HepG2 (cell line): ENCODE measurements around the gene BAHCC1. TPM values are rescaled to one million over a fixed set of nuclear protein-coding genes. Genes with fewer than 3 reads are reported as not detected.

Experiments used
- ARNTL ChIP-seq: sonication (generic); formaldehyde crosslinking; IDR thresholded peaks from 2 replicates; pipeline ENCODE4 v1.4.0; 2020; ENCODE audit warnings: mild to moderate bottlenecking, missing genetic modification reagents
- DNMT3B ChIP-seq: conservative IDR thresholded peaks from 2 replicates; pipeline ENCODE4 v1.6.1; 2016; ENCODE audit warnings: missing biosample characterization, control low read depth
- ERF ChIP-seq: IDR thresholded peaks from 2 replicates; pipeline ENCODE4 v1.6.1; 2018; ENCODE audit warnings: missing biosample characterization, missing genetic modification reagents
- EZH2 ChIP-seq: conservative IDR thresholded peaks from 2 replicates; pipeline ENCODE4 v1.6.1; 2012; ENCODE audit warnings: mild to moderate bottlenecking, low read depth, low read length, moderate library complexity
- FOXC1 ChIP-seq: sonication (generic); formaldehyde crosslinking; IDR thresholded peaks from 2 replicates; pipeline ENCODE4 v1.8.0; 2022; ENCODE audit warnings: mild to moderate bottlenecking, missing genetic modification reagents, borderline replicate concordance
- GABPB1 ChIP-seq: IDR thresholded peaks from 2 replicates; pipeline ENCODE4 v1.6.1; 2016; ENCODE audit warnings: mild to moderate bottlenecking, missing genetic modification reagents, moderate library complexity, missing compliant biosample characterization
- JDP2 ChIP-seq: sonication (generic); formaldehyde crosslinking; IDR thresholded peaks from 2 replicates; pipeline ENCODE4 v1.8.1; 2022; ENCODE audit warnings: missing genetic modification reagents, borderline replicate concordance
- MEIS1 ChIP-seq: sonication (generic); formaldehyde crosslinking; IDR thresholded peaks from 2 replicates; pipeline ENCODE4 v1.9.0; 2021; ENCODE audit warnings: mild to moderate bottlenecking, missing genetic modification reagents, moderate library complexity, borderline replicate concordance
- POLR2AphosphoS2 ChIP-seq: IDR thresholded peaks from 2 replicates; pipeline ENCODE4 v1.6.1; 2011; ENCODE audit warnings: low read depth, low read length, improper control_type of control experiment
- PPARG ChIP-seq: conservative IDR thresholded peaks from 2 replicates; pipeline ENCODE4 v1.6.1; 2016; ENCODE audit warnings: missing biosample characterization, missing genetic modification reagents
- PRDM10 ChIP-seq: sonication (generic); formaldehyde crosslinking; IDR thresholded peaks from 2 replicates; pipeline ENCODE4 v1.4.0; 2020; ENCODE audit warnings: low read depth, missing genetic modification reagents
- PRPF4 ChIP-seq: fragments of 200-400 bp; formaldehyde crosslinking; IDR thresholded peaks from 2 replicates; pipeline ENCODE4 v1.6.1; 2016; ENCODE audit warnings: low read length, low read depth; ENCODE audit not compliant: poor library complexity, severe bottlenecking
- SNAPC5 ChIP-seq: sonication (generic); formaldehyde crosslinking; IDR thresholded peaks from 2 replicates; pipeline ENCODE4 v1.8.1; 2023; ENCODE audit warnings: mild to moderate bottlenecking, missing genetic modification reagents, borderline replicate concordance
- TEAD2 ChIP-seq: sonication (generic); formaldehyde crosslinking; IDR thresholded peaks from 2 replicates; pipeline ENCODE4 v1.9.0; 2021; ENCODE audit warnings: missing genetic modification reagents
- ZBTB1 ChIP-seq: sonication (generic); formaldehyde crosslinking; IDR thresholded peaks from 2 replicates; pipeline ENCODE4 v1.4.0; 2020; ENCODE audit warnings: missing genetic modification reagents, borderline replicate concordance
- ZFP36 ChIP-seq: fragments of 150-350 bp; IDR thresholded peaks from 2 replicates; pipeline ENCODE4 v1.6.1; 2018; ENCODE audit warnings: borderline replicate concordance, low read length, low read depth; ENCODE audit not compliant: partially characterized antibody
- ZFP82 ChIP-seq: sonication (generic); formaldehyde crosslinking; IDR thresholded peaks from 2 replicates; pipeline ENCODE4 v1.5.1; 2020; ENCODE audit warnings: mild to moderate bottlenecking, missing genetic modification reagents, borderline replicate concordance
- ZFY ChIP-seq: sonication (generic); formaldehyde crosslinking; IDR thresholded peaks from 2 replicates; pipeline ENCODE4 v1.4.0; 2020; ENCODE audit warnings: missing genetic modification reagents
- ZNF234 ChIP-seq: sonication (generic); formaldehyde crosslinking; conservative IDR thresholded peaks from 2 replicates; pipeline ENCODE4 v1.5.1; 2020; ENCODE audit warnings: mild to moderate bottlenecking, missing genetic modification reagents
- ZNF33A ChIP-seq: sonication (generic); formaldehyde crosslinking; IDR thresholded peaks from 2 replicates; pipeline ENCODE4 v1.5.1; 2020; ENCODE audit warnings: missing genetic modification reagents, mild to moderate bottlenecking, moderate library complexity, borderline replicate concordance
- ZNF33B ChIP-seq: sonication (generic); formaldehyde crosslinking; IDR thresholded peaks from 2 replicates; pipeline ENCODE4 v1.5.1; 2020; ENCODE audit warnings: mild to moderate bottlenecking, missing genetic modification reagents
- ZNF501 ChIP-seq: sonication (generic); formaldehyde crosslinking; IDR thresholded peaks from 2 replicates; pipeline ENCODE4 v1.5.1; 2020; ENCODE audit warnings: mild to moderate bottlenecking, moderate library complexity, missing genetic modification reagents
- ZNF598 ChIP-seq: sonication (generic); formaldehyde crosslinking; IDR thresholded peaks from 2 replicates; pipeline ENCODE4 v1.5.1; 2020; ENCODE audit warnings: mild to moderate bottlenecking, missing genetic modification reagents, borderline replicate concordance
- ZNF781 ChIP-seq: sonication (generic); formaldehyde crosslinking; IDR thresholded peaks from 2 replicates; pipeline ENCODE4 v1.5.1; 2020; ENCODE audit warnings: borderline replicate concordance, mild to moderate bottlenecking, missing genetic modification reagents; ENCODE audit errors: not compliant biosample characterization
- ZNF850 ChIP-seq: sonication (generic); formaldehyde crosslinking; conservative IDR thresholded peaks from 2 replicates; pipeline ENCODE4 v1.9.0; 2021; ENCODE audit warnings: mild to moderate bottlenecking, missing genetic modification reagents
- ZSCAN9 ChIP-seq: IDR thresholded peaks from 2 replicates; pipeline ENCODE4 v1.6.1; 2016; ENCODE audit warnings: borderline replicate concordance
- polyA plus RNA-seq, 8 experiments: library from polyadenylated mRNA; depleted of rRNA in 3 of 8; stranded (reverse) in 7 of 8; unstranded in 1 of 8; fragments of >200 nt; fragmentation: Illumina TruSeq in 4 of 8; extraction: Trizol in 4 of 8; gene quantifications; 2 replicates each; pipeline versions ENCODE4 v1.2.1 to v1.2.3, GENCODE V29; 2011 to 2016; ENCODE audit warnings: low read depth in 4 of 8, missing spikeins in 1 of 8, mixed read lengths in 1 of 8; ENCODE audit not compliant: insufficient read depth in 1 of 8
- total RNA-seq, 5 experiments: library from RNA; depleted of rRNA; stranded (reverse); fragments of >200 nt; fragmentation: Illumina TruSeq; extraction: Trizol; gene quantifications; 2 replicates each; pipeline ENCODE4 v1.2.3, GENCODE V29; 2016; ENCODE audit warnings: low read depth in 1 of 5

The BAHCC1 gene
- total and polyA plus RNA-seq, 2 of the 13 experiments (the other 11 are each of a cell fraction or from before 2014, with no cell fraction given): 1.4 to 1.7 TPM

- TF ChIP-seq EZH2 (peak; percentile 97; the same call in 1 of the 2 replicates), GABPB1 (CRISPR knock-in tag) (no peak), ZSCAN9 (CRISPR knock-in tag) (no peak), ZFY (CRISPR knock-in tag) (no peak), TEAD2 (CRISPR knock-in tag) (no peak), ZFP82 (no peak), FOXC1 (CRISPR knock-in tag) (peak; percentile 10; the same call in 1 of the 2 replicates), ZNF850 (no peak), ZNF598 (CRISPR knock-in tag) (0 out of 2 replicates have a peak, but pooled peaks have one; percentile 15), ZBTB1 (CRISPR knock-in tag) (no peak), ZFP36 (no peak), ZNF781 (no peak), SNAPC5 (no peak), ZNF234 (CRISPR knock-in tag) (no peak), ARNTL (no peak), ZNF33B (CRISPR knock-in tag) (0 out of 2 replicates have a peak, but pooled peaks have one; percentile 11), JDP2 (CRISPR knock-in tag) (no peak), PPARG (no peak), PRPF4 (no peak), PRDM10 (CRISPR knock-in tag) (no peak), MEIS1 (CRISPR knock-in tag) (no peak), ERF (CRISPR knock-in tag) (no peak), DNMT3B (CRISPR knock-in tag) (no peak), POLR2AphosphoS2 (no peak), ZNF501 (peak; percentile 67; the same call in 1 of the 2 replicates), ZNF33A (CRISPR knock-in tag) (no peak)
These were observed 48.3 kb upstream of the BAHCC1 start (continued) for GRCh38 chr17:81346908-81347349.
